ENCODE measurements around the gene TGM6.
"Not testable (repeated sequence)": the region's sequence is repeated elsewhere in the genome, so short reads cannot be mapped to it uniquely, and the experiment has no call there.

TGM6 gene

GRCh38 chr20:2400290-2400689 lies 19.6 kb downstream of the TGM6 start:
- no peak for DNase-seq

GRCh38 chr20:2401527-2401926 lies 20.8 kb downstream of the TGM6 start:
- no peak for DNase-seq

GRCh38 chr20:2402271-2402980 lies 21.7 kb downstream of the TGM6 start:
- no peak for DNase-seq

GRCh38 chr20:2403291-2404052 lies 22.8 kb downstream of the TGM6 start:
- no peak for DNase-seq

- DNase-seq, result no peak
Observed at GRCh38 chr20:2405693-2406065, 25.0 kb downstream of the TGM6 start.

- DNase-seq, result not testable (repeated sequence)
Observed at GRCh38 chr20:2407355-2407754, 26.7 kb downstream of the TGM6 start.

- DNase-seq, result no peak
Observed at GRCh38 chr20:2408111-2408510, 27.4 kb downstream of the TGM6 start.

GRCh38 chr20:2416541-2417212 lies 36.0 kb downstream of the TGM6 start:
- no peak for DNase-seq

GRCh38 chr20:2417213-2417541 lies 36.5 kb downstream of the TGM6 start:
- no peak for DNase-seq

- DNase-seq, result no peak
Observed at GRCh38 chr20:2418388-2418787, 37.7 kb downstream of the TGM6 start.

GRCh38 chr20:2420510-2420909 lies 39.8 kb downstream of the TGM6 start:
- no peak for DNase-seq

GRCh38 chr20:2421247-2421646 lies 40.5 kb downstream of the TGM6 start:
- DNase-seq, result no peak

- no peak for DNase-seq
Observed at GRCh38 chr20:2429051-2429450, 48.4 kb downstream of the TGM6 start.

- no peak for DNase-seq
Observed at GRCh38 chr20:2430538-2430937, 49.8 kb downstream of the TGM6 start.

GRCh38 chr20:2431185-2431584 lies 50.5 kb downstream of the TGM6 start:
- no peak for DNase-seq

GRCh38 chr20:2446845-2447244 lies 66.1 kb downstream of the TGM6 start:
- DNase-seq, result peak in 1 of 2 donors; percentile 31

GRCh38 chr20:2449386-2449785 lies 68.7 kb downstream of the TGM6 start:
- DNase-seq, result no peak

GRCh38 chr20:2451422-2451821 lies 70.7 kb downstream of the TGM6 start:
- DNase-seq, result no peak

- peak; percentile 50 to 62 for DNase-seq
Observed at GRCh38 chr20:2451939-2452732, 71.4 kb downstream of the TGM6 start.

GRCh38 chr20:2453792-2454191 lies 73.1 kb downstream of the TGM6 start:
- DNase-seq, result no peak

- no peak for DNase-seq
Observed at GRCh38 chr20:2455771-2456497, 75.2 kb downstream of the TGM6 start.

- DNase-seq, result no peak
Observed at GRCh38 chr20:2458919-2459499, 78.3 kb downstream of the TGM6 start.
